Urinary bladder (tissue), 4 donors: ENCODE measurements around the gene CFAP299. TPM values are rescaled to one million over a fixed set of nuclear protein-coding genes. Genes with fewer than 3 reads are reported as not detected.

ENCODE experiments used
- DNase-seq: peaks from one replicate; pipeline ENCODE4 v3.0.0-alpha.2; 2015; ENCODE audit errors: extremely low spot score
- H3K27ac ChIP-seq: one replicate; pipeline ENCODE4 v1.5.1; 2013; ENCODE audit warnings: low read depth, mild to moderate bottlenecking, moderate library complexity
- H3K36me3 ChIP-seq: one replicate; pipeline ENCODE4 v1.6.1; 2013; ENCODE audit warnings: mild to moderate bottlenecking, moderate library complexity; ENCODE audit not compliant: insufficient read depth
- H3K4me1 ChIP-seq: one replicate; pipeline ENCODE4 v1.6.1; 2013; ENCODE audit warnings: mild to moderate bottlenecking, moderate library complexity; ENCODE audit not compliant: insufficient read depth
- H3K4me3 ChIP-seq: one replicate; pipeline ENCODE4 v1.5.1; 2013; ENCODE audit warnings: low read depth, low read length
- WGBS: extraction: QIAGEN DNeasy Blood & Tissue Kit; methylation state at CpG from one replicate; pipeline ENCODE4 v1.1.7; 2013; 5-methylcytosine and 5-hydroxymethylcytosine counted together
- polyA plus RNA-seq: library from polyadenylated mRNA; stranded (reverse); fragments of 200-250 nt; gene quantifications from one replicate; pipeline ENCODE4 v1.2.3, GENCODE V29; 2013
- total RNA-seq: library from RNA; depleted of rRNA; stranded (reverse); fragments of >200 nt; gene quantifications from one replicate; pipeline ENCODE4 v1.2.3, GENCODE V29; 2014
- donor health status: healthy with polysubstance abuse.
- donor health status: healthy.

The CFAP299 gene
- total and polyA plus RNA-seq, 2 donors, result not detected

- H3K27ac ChIP-seq, result no peak overlapping the region
- 98% methylated on average over 42 of the region's 42 CpGs for WGBS
- no peaks in the 10 kb centered on the region for H3K36me3 ChIP-seq
- no peak overlapping the region for H3K4me3 ChIP-seq
- no peak for DNase-seq
- no peaks in the 10 kb centered on the region for H3K4me1 ChIP-seq
These were observed 50.9 kb downstream of the CFAP299 start for GRCh38 chr4:80386281-80386886.

GRCh38 chr4:80387390-80388283, 52.1 kb downstream of the CFAP299 start:
- Histone ChIP-seq H3K4me1 (no peaks in the 10 kb centered on the region), H3K36me3 (no peaks in the 10 kb centered on the region), H3K27ac (no peak overlapping the region), H3K4me3 (no peak overlapping the region)
- no peak for DNase-seq
- WGBS, result 92% methylated on average over 11 of the region's 11 CpGs

GRCh38 chr4:80388284-80388607, 52.7 kb downstream of the CFAP299 start:
- DNase-seq, result no peak
- H3K4me1 ChIP-seq, result no peaks in the 10 kb centered on the region
- no peak overlapping the region for H3K4me3 ChIP-seq
- H3K36me3 ChIP-seq, result no peaks in the 10 kb centered on the region
- H3K27ac ChIP-seq, result no peak overlapping the region
- 95% methylated on average over 8 of the region's 8 CpGs for WGBS

GRCh38 chr4:80390178-80390577, 54.6 kb downstream of the CFAP299 start:
- WGBS, result 78% methylated on average over 2 of the region's 2 CpGs

GRCh38 chr4:80393246-80393969, 57.9 kb downstream of the CFAP299 start:
- DNase-seq, result no peak
- Histone ChIP-seq H3K4me3 (no peak overlapping the region), H3K36me3 (no peaks in the 10 kb centered on the region), H3K27ac (no peak overlapping the region), H3K4me1 (no peaks in the 10 kb centered on the region)
- WGBS, result 70% methylated on average over 4 of the region's 4 CpGs

More at GRCh38 chr4:80390178-80390577, 54.6 kb downstream of the CFAP299 start:
- Histone ChIP-seq H3K4me1 (no peaks in the 10 kb centered on the region), H3K27ac (no peak overlapping the region), H3K36me3 (no peaks in the 10 kb centered on the region), H3K4me3 (no peak overlapping the region)
- DNase-seq, result no peak

GRCh38 chr4:80393970-80394250, 58.4 kb downstream of the CFAP299 start:
- 91% methylated on average over 1 of the region's 1 CpG for WGBS
- Histone ChIP-seq H3K4me1 (no peaks in the 10 kb centered on the region), H3K27ac (no peak overlapping the region), H3K36me3 (no peaks in the 10 kb centered on the region), H3K4me3 (no peak overlapping the region)
- no peak for DNase-seq

GRCh38 chr4:80407246-80407645, 71.7 kb downstream of the CFAP299 start:
- no peak overlapping the region for H3K4me3 ChIP-seq
- H3K36me3 ChIP-seq, result no peaks in the 10 kb centered on the region
- H3K4me1 ChIP-seq, result no peaks in the 10 kb centered on the region
- H3K27ac ChIP-seq, result no peak overlapping the region
- no peak for DNase-seq
- WGBS, result 76% methylated on average over 4 of the region's 4 CpGs

GRCh38 chr4:80409809-80410208, 74.3 kb downstream of the CFAP299 start:
- Histone ChIP-seq H3K27ac (no peak overlapping the region), H3K4me1 (no peaks in the 10 kb centered on the region), H3K4me3 (no peak overlapping the region), H3K36me3 (no peaks in the 10 kb centered on the region)
- WGBS, result 41% methylated on average over 2 of the region's 2 CpGs
- DNase-seq, result no peak

- no peaks in the 10 kb centered on the region for H3K36me3 ChIP-seq
- DNase-seq, result no peak
- 80% methylated on average over 2 of the region's 2 CpGs for WGBS
These were observed 76.8 kb downstream of the CFAP299 start for GRCh38 chr4:80412322-80412721.

GRCh38 chr4:80413086-80413485, 77.6 kb downstream of the CFAP299 start:
- Histone ChIP-seq H3K4me3 (no peak overlapping the region), H3K4me1 (no peaks in the 10 kb centered on the region), H3K27ac (no peak overlapping the region), H3K36me3 (no peaks in the 10 kb centered on the region)
- WGBS, result 53% methylated on average over 2 of the region's 2 CpGs
- DNase-seq, result no peak

More at GRCh38 chr4:80412322-80412721, 76.8 kb downstream of the CFAP299 start:
- Histone ChIP-seq H3K27ac (no peak overlapping the region), H3K4me3 (no peak overlapping the region), H3K4me1 (no peaks in the 10 kb centered on the region)

GRCh38 chr4:80417019-80417418, 81.5 kb downstream of the CFAP299 start:
- no peak overlapping the region for H3K27ac ChIP-seq
- H3K36me3 ChIP-seq, result no peaks in the 10 kb centered on the region
- no peak for DNase-seq
- no peaks in the 10 kb centered on the region for H3K4me1 ChIP-seq
- WGBS, result 90% methylated on average over 2 of the region's 2 CpGs
- no peak overlapping the region for H3K4me3 ChIP-seq

- Histone ChIP-seq H3K36me3 (no peaks in the 10 kb centered on the region), H3K4me3 (no peak overlapping the region), H3K27ac (no peak overlapping the region), H3K4me1 (no peaks in the 10 kb centered on the region)
- no peak for DNase-seq
- 89% methylated on average over 1 of the region's 1 CpG for WGBS
These were observed 84.4 kb downstream of the CFAP299 start for GRCh38 chr4:80419946-80420345.

- WGBS, result 95% methylated on average over 1 of the region's 1 CpG
These were observed 85.1 kb downstream of the CFAP299 start for GRCh38 chr4:80420638-80421037.

More at GRCh38 chr4:80420638-80421037, 85.1 kb downstream of the CFAP299 start:
- Histone ChIP-seq H3K27ac (no peak overlapping the region), H3K36me3 (no peaks in the 10 kb centered on the region), H3K4me1 (no peaks in the 10 kb centered on the region), H3K4me3 (no peak overlapping the region)
- DNase-seq, result no peak
